Prostate gland (tissue), 2 donors: ENCODE data around the gene MORC3.
"Not testable (repeated sequence)": the region's sequence is repeated elsewhere in the genome, so short reads cannot be mapped to it uniquely, and the experiment has no call there.

ENCODE experiments used
- CTCF ChIP-seq, 4 experiments: fragments of 200-600 bp in 2 of 4; fragments of 450-650 bp in 2 of 4; sonication (generic) in 2 of 4; IDR thresholded peaks; 1 replicate in 3 of 4; 2 replicates in 1 of 4; pipeline ENCODE4 v1.5.1; 2016 to 2019; ENCODE audit warnings: antibody characterized with exemption in 4 of 4, mild to moderate bottlenecking in 2 of 4, moderate library complexity in 2 of 4
- POLR2A ChIP-seq: fragments of 450-650 bp; IDR thresholded peaks from one replicate; pipeline ENCODE4 v1.6.1; 2016; ENCODE audit warnings: antibody characterized with exemption, mild to moderate bottlenecking
- POLR2AphosphoS5 ChIP-seq: sonication (generic); formaldehyde crosslinking; IDR thresholded peaks from one replicate; pipeline ENCODE4 v1.6.1; 2017; ENCODE audit warnings: antibody characterized with exemption

- not testable (repeated sequence) for TF ChIP-seq CTCF (IDR thresholded peaks at IDR 0.05); POLR2A; POLR2AphosphoS5
Measured at GRCh38 chr21:36313446-36313845, 6.6 kb upstream of the MORC3 start.
